HCT116 (cell line): ENCODE measurements around the gene PLXNB3. TPM values are rescaled to one million over a fixed set of nuclear protein-coding genes. Genes with fewer than 3 reads are reported as not detected.
A peak's percentile ranks its signal among the peaks of the same experiment; 100 is the strongest.

ENCODE experiments used
- ATAC-seq: fragments of 200-7000 bp; cut with Tn5 transposase; 2 replicates; pipeline ENCODE4 v1.9.1; 2020; ENCODE audit warnings: mild to moderate bottlenecking, moderate library complexity
- BruUV-seq: library from RNA; stranded (reverse); fragments of 400-500 nt; replicated peaks from 2 replicates; lab custom pipeline; 2021; lab: Mats Ljungman, UMichigan
- CTCF ChIA-PET: fragments of 300-600 bp; sonication (Branson Sonifier 250); formaldehyde crosslinking; loops from one replicate; lab custom pipeline; 2021; ENCODE audit warnings: antibody characterized with exemption; lab: Charles Lee
- POLR2A ChIA-PET: fragments of 300-600, 350-600 bp; sonication (Branson Sonifier 250); formaldehyde crosslinking; loops from one replicate; lab custom pipeline; 2021; ENCODE audit warnings: antibody characterized with exemption; lab: Charles Lee
- RAD21 ChIA-PET, 2 experiments: fragments of 300-600 bp; sonication (Branson Sonifier 250); formaldehyde crosslinking; loops; one replicate each; lab custom pipeline; 2023; ENCODE audit warnings: low total read pairs in 2 of 2; ENCODE audit not compliant: uncharacterized antibody in 2 of 2, unreplicated experiment in 2 of 2, low non-redundant PET in 1 of 2; lab: Charles Lee
- DNase-seq: peaks from one replicate; pipeline ENCODE4 v3.0.0-alpha.2; 2010; ENCODE audit warnings: low read depth, low spot score
- H2AFZ ChIP-seq: fragments of 200-600 bp; shearing (Covaris generic), sonication (generic); 2 replicates; pipeline ENCODE4 v1.6.1; 2017; ENCODE audit warnings: low read depth, mixed run types, mixed read lengths, antibody characterized with exemption, low read length; ENCODE audit not compliant: poor library complexity, severe bottlenecking
- H3K27ac ChIP-seq: 2 replicates; pipeline ENCODE4 v1.5.1; 2012; ENCODE audit warnings: low read depth, low read length
- H3K27me3 ChIP-seq: fragments of 200-600 bp; sonication (generic); 2 replicates; pipeline ENCODE4 v1.6.1; 2016; ENCODE audit warnings: mixed run types, low read length, mixed read lengths; ENCODE audit not compliant: insufficient read depth
- H3K36me3 ChIP-seq, 2 experiments: fragments of 200-500 bp in 1 of 2; fragments of 200-600 bp in 1 of 2; sonication (Bioruptor generic) in 1 of 2; sonication (generic) in 1 of 2; 2 replicates each; pipeline versions ENCODE4 v1.5.1 to v1.6.1; 2014 to 2016; ENCODE audit warnings: low read length in 2 of 2, inconsistent platforms in 1 of 2, mixed read lengths in 1 of 2, mixed run types in 1 of 2; ENCODE audit not compliant: insufficient read depth in 2 of 2, control insufficient read depth in 1 of 2
- H3K4me1 ChIP-seq, 2 experiments: fragments of 200-600 bp in 1 of 2; sonication (generic) in 1 of 2; 2 replicates each; pipeline versions ENCODE4 v1.5.1 to v1.6.1; 2012 to 2017; ENCODE audit warnings: low read length in 2 of 2, inconsistent platforms in 1 of 2, mild to moderate bottlenecking in 1 of 2, mixed read lengths in 1 of 2, mixed run types in 1 of 2, moderate library complexity in 1 of 2; ENCODE audit not compliant: insufficient read depth in 2 of 2, control insufficient read depth in 1 of 2
- H3K4me2 ChIP-seq: fragments of 200-600 bp; sonication (generic); 2 replicates; pipeline ENCODE4 v1.6.1; 2017; ENCODE audit warnings: mixed run types, low read length, mixed read lengths
- H3K4me3 ChIP-seq, 2 experiments: fragments of 200-600 bp in 1 of 2; sonication (generic) in 1 of 2; replicated peaks in 1 of 2; 2 replicates each; pipeline ENCODE4 v1.5.1; 2011 to 2016; ENCODE audit warnings: low read length in 2 of 2, control low read depth in 1 of 2, low read depth in 1 of 2, mild to moderate bottlenecking in 1 of 2, mixed read lengths in 1 of 2, mixed run types in 1 of 2
- H3K79me2 ChIP-seq: fragments of 200-600 bp; sonication (generic); 2 replicates; pipeline ENCODE4 v1.6.1; 2017; ENCODE audit warnings: mild to moderate bottlenecking, mixed run types, low read length, moderate library complexity, mixed read lengths; ENCODE audit not compliant: insufficient read depth
- H3K9ac ChIP-seq: fragments of 200-600 bp; sonication (generic); 2 replicates; pipeline ENCODE4 v1.6.1; 2016; ENCODE audit warnings: low read length, mixed read lengths
- H3K9me2 ChIP-seq: fragments of 200-600 bp; sonication (generic), shearing (Covaris generic); 2 replicates; pipeline ENCODE4 v1.6.1; 2017; ENCODE audit warnings: mixed run types, mild to moderate bottlenecking, moderate library complexity; ENCODE audit not compliant: insufficient read depth
- H3K9me3 ChIP-seq, 2 experiments: fragments of 200-500 bp in 1 of 2; fragments of 200-600 bp in 1 of 2; sonication (Bioruptor generic) in 1 of 2; sonication (generic) in 1 of 2; 2 replicates each; pipeline ENCODE4 v1.6.1; 2014 to 2017; ENCODE audit warnings: low read length in 2 of 2, mixed read lengths in 2 of 2, inconsistent platforms in 1 of 2, low read depth in 1 of 2, mild to moderate bottlenecking in 1 of 2, mixed run types in 1 of 2, moderate library complexity in 1 of 2; ENCODE audit not compliant: control insufficient read depth in 1 of 2, insufficient read depth in 1 of 2
- H4K20me1 ChIP-seq: fragments of 200-600 bp; sonication (generic), shearing (Covaris generic); 2 replicates; pipeline ENCODE4 v1.6.1; 2017; ENCODE audit warnings: mixed run types, mild to moderate bottlenecking, moderate library complexity; ENCODE audit not compliant: insufficient read depth
- EGR1 ChIP-seq: IDR thresholded peaks from 2 replicates; pipeline ENCODE4 v1.6.1; 2012; ENCODE audit warnings: low read depth
- POLR2AphosphoS5 ChIP-seq: IDR thresholded peaks from 2 replicates; pipeline ENCODE4 v1.6.1; 2011; ENCODE audit warnings: mild to moderate bottlenecking, low read depth, low read length, moderate library complexity
- TCF7L2 ChIP-seq: IDR thresholded peaks from 2 replicates; pipeline ENCODE4 v1.7.0; 2011; ENCODE audit warnings: borderline replicate concordance, inconsistent platforms; ENCODE audit not compliant: insufficient read depth, insufficient read length; ENCODE audit errors: extremely low read depth
- ZFX ChIP-seq: fragments of 450-650 bp; IDR thresholded peaks from 2 replicates; pipeline ENCODE4 v1.6.1; 2017
- intact Hi-C: fragments of 100-400 bp; cut with micrococcal nuclease; formaldehyde crosslinking; loops from 2 replicates; pipeline ENCODE4 v1.10.0; 2022
- total RNA-seq: library from RNA; stranded (reverse); gene quantifications from one replicate; pipeline ENCODE4 v1.2.1, GENCODE V29; 2021; ENCODE audit not compliant: unreplicated experiment

PLXNB3 gene
- total RNA-seq, 1 experiment from 2014 or later: 4.8 TPM

DNA sequence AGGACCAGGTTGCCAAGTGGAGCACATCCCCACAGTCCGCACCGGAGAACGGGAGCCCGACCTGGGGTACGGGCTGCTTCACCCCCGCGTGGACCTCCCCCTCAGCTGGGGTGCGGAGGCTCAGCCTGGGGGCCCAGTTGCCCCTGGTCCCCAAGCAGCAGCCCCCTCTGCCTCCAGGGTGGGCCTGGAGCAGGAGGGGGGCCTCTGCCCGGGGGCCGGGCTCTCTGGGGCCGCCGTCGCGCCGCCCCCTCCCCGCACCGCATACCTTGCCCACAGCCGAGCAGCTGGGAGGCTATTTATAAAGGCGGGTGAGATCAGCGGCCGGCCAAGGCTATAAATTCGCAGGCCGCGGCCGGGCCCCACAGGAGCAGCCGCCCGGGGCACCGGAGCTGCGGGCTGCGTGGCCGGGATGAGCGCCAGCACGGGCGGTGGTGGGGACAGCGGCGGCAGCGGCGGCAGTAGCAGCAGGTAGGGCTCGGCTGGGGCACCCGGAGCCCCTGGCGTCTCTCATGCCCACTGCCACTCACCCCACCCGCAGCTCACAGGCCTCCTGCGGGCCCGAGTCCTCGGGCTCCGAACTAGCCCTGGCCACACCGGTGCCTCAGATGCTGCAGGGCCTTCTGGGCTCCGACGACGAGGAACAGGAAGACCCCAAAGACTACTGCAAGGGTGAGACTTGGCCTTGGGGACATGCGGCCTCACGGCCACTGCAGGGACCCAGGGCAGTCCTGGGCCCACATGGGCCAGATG, 16.8 kb downstream of the PLXNB3 start, which contains the start of gene SRPK3:
SRPK3 (plus strand) TSS at position 364 of the 750 bp plus-strand sequence; CDS start at position 410, 46 bp downstream.
- ChIA-PET POLR2A (no interaction called here), RAD21 (no interaction called here), CTCF (no interaction called here)
- Histone ChIP-seq H3K4me1 (peaks cover 0 to 6% of the 10 kb centered on the region in 2 experiments; a peak in 1 of 4 replicates), H3K27me3 (no peaks in the 10 kb centered on the region), H4K20me1 (no peaks in the 10 kb centered on the region), H3K9ac (no peak within 1 kb of the TSS), H3K4me2 (no peak within 1 kb of the TSS), H3K9me3 (no peaks in the 10 kb centered on the region), H2AFZ (no peak within 1 kb of the TSS)
- no peak for ATAC-seq
- BruUV-seq: no TSS peak
- intact Hi-C loops: no loop called here
- no peak for TF ChIP-seq EGR1
- 0 out of 2 replicates have a peak, but pooled peaks have one; percentile 13 for TF ChIP-seq ZFX
- TF ChIP-seq POLR2AphosphoS5: 0 out of 2 replicates have a peak, but pooled peaks have one; percentile 7
- TF ChIP-seq, all 23 proteins: peak for 2
- DNase-seq: no peak
- H3K79me2 ChIP-seq: no peaks in the 10 kb centered on the region
- H3K4me3 ChIP-seq: no peak within 1 kb of the TSS
- no peaks in the 10 kb centered on the region for H3K9me2 ChIP-seq
- no peak within 1 kb of the TSS for H3K27ac ChIP-seq
- no peaks in the 10 kb centered on the region for H3K36me3 ChIP-seq

DNA sequence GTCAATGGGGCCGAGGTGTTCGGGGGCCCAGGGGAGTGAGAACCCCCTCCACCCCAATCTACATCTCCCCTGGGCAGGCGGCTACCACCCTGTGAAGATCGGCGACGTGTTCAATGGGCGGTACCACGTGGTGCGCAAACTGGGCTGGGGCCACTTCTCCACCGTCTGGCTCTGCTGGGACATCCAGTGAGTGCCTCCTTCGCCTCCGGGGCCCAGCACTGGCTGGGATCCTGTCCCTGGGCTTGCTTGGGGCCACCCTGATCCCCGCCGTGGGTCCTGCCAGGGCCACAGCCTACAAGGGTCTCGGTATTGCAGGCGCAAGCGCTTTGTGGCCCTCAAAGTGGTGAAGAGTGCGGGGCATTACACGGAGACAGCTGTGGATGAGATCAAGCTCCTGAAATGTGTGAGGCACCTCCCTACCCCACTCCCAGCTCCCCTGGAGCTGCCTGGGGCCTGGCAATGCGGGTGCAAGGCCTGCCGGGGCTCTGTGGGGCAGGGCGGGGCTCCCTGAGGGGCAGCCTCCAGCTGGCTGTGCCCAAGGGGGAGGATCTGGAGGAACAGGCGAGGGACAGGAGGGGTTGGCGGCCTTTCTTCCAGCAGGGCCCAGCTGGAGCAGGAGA, 17.5 kb downstream of the PLXNB3 start:
- H3K27ac ChIP-seq: no peak overlapping the region
- ChIA-PET POLR2A (no interaction called here), CTCF (no interaction called here), RAD21 (no interaction called here)
- H3K27me3 ChIP-seq: no peaks in the 10 kb centered on the region
- no TSS peak for BruUV-seq
- DNase-seq: no peak
- H3K9me3 ChIP-seq: no peaks in the 10 kb centered on the region
- H3K36me3 ChIP-seq: no peaks in the 10 kb centered on the region
- no peaks in the 10 kb centered on the region for H3K79me2 ChIP-seq
- H2AFZ ChIP-seq: no peak overlapping the region
- no peak overlapping the region for H3K4me2 ChIP-seq
- intact Hi-C loops: no loop called here
- no peaks in the 10 kb centered on the region for H4K20me1 ChIP-seq
- no peaks in the 10 kb centered on the region for H3K9me2 ChIP-seq
- no peak overlapping the region for H3K9ac ChIP-seq
- 0 out of 2 replicates have a peak, but pooled peaks have one; percentile 9 for ATAC-seq
- peaks cover 0 to 6% of the 10 kb centered on the region in 2 experiments; a peak in 1 of 4 replicates for H3K4me1 ChIP-seq
- TF ChIP-seq ZFX (0 out of 2 replicates have a peak, but pooled peaks have one; percentile 3), TCF7L2 (no peak), POLR2AphosphoS5 (no peak)
- no peak overlapping the region for H3K4me3 ChIP-seq
